ENCODE measurements around the gene CECR2. TPM values are rescaled to one million over a fixed set of nuclear protein-coding genes. Genes with fewer than 3 reads are reported as not detected.

CECR2 gene
- total and polyA plus RNA-seq, 2 of the 8 experiments (the other 6 are each of a cell fraction or from before 2014, with no cell fraction given): 18.3 to 123 TPM

DNA sequence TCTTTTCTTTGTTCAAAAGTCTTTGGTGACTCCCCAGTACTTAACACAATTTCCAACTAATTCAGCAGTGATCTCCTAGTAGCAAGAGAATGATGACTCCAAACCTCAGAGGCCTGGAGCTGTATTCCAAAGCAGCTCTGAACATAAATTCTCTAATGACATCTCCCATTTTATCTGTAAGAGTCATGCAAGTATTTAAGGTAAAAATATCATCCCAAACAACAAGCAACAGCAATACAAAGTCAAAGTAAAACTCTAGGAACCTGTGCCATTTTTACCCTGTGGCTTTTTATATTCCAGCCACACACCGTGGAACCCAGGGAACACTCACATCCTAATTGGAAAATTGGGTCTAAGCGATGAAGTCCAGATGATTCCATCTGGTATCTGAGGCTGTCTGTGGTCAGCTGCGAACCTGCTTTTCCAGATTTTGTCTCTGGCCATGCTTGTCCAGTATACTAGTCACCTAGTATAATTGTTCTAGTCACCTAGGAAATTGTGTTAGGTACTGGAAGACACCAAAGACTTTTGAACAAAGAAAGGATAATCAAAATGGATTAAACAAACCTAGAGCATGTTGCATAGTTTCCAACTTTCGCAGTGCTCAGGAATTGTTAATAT, 101.7 kb downstream of the CECR2 start (continued):
- TF ChIP-seq NANOG (IDR thresholded peaks at IDR 0.05; ENCODE audit: insufficient read depth, low read depth, low read length, poor library complexity, severe bottlenecking) (no peak), POLR2AphosphoS5 (IDR thresholded peaks at IDR 0.05; ENCODE audit: low read depth, low read length) (no peak)
